HG03571 (cell line): Measurements from ENCODE around the gene PEDS1.
"Not testable (repeated sequence)": the region's sequence is repeated elsewhere in the genome, so short reads cannot be mapped to it uniquely, and the experiment has no call there.

ENCODE experiments used
- ATAC-seq: cut with Tn5 transposase; IDR thresholded peaks from one replicate; pipeline ENCODE4 v1.9.1; 2021; ENCODE audit not compliant: unreplicated experiment

PEDS1 gene

DNA sequence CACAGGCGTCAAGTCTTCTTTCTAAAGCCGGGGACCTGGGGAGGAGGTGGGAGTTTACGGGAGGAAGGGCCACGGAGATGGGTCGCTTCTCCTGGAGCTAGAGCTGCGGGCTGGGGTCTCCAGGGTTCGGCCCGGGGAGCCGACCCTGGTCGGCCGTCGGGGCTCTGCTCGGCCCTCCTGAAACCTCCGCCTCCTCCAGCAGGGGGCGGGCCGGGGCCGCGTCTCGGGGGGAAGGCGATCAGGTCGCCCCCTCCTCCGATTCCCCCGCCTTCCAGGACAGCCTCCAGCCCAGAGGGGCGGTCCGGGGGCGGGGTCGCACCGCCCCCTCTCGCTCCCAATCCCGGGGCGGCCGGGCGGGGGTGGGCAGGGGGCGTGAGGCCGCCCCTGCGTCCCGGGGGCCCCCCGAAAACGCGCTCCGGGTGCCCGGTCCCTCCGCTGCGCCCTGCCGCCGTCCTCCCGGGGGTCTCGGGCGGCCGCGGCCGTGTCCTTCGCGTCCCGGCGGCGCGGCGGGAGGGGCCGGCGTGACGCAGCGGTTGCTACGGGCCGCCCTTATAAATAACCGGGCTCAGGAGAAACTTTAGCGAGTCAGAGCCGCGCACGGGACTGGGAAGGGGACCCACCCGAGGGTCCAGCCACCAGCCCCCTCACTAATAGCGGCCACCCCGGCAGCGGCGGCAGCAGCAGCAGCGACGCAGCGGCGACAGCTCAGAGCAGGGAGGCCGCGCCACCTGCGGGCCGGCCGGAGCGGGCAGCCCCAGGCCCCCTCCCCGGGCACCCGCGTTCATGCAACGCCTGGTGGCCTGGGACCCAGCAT is 36.9 kb upstream of the PEDS1 start, which contains the start of gene CEBPB:
Gene CEBPB (plus strand): TSS at position 580 of the 814 bp plus-strand sequence. CDS start 204 bp downstream, at position 784.
- ATAC-seq = peak; percentile 34

DNA sequence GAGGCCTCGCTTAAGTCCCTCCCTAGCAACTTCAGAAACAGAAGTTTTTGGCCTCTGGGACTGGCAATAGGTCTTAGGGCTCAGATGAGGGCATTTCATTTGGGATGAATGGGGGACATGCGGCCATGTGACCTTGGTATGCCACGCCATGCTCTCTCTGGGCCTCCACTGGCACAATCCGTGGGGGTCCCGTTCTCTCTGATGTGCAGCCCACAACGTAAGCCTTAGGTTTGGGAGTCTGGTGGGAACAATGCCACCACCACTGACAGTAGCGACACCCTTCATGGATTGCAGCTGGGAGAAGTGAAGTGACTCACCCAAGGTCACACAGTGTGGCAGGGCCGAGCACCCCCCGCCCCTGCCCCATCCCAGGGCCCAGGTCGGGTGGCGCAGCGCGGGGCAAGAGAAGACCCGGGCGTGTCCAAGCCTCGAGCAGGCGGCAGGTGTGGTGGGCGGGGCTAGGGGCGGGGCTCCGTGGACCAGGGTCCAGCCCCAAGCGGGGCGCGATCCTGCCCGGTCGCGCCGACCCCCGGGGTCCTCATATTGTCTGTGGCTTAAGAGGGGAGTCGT is 36.2 kb upstream of the PEDS1 start:
- ATAC-seq = no peak

DNA sequence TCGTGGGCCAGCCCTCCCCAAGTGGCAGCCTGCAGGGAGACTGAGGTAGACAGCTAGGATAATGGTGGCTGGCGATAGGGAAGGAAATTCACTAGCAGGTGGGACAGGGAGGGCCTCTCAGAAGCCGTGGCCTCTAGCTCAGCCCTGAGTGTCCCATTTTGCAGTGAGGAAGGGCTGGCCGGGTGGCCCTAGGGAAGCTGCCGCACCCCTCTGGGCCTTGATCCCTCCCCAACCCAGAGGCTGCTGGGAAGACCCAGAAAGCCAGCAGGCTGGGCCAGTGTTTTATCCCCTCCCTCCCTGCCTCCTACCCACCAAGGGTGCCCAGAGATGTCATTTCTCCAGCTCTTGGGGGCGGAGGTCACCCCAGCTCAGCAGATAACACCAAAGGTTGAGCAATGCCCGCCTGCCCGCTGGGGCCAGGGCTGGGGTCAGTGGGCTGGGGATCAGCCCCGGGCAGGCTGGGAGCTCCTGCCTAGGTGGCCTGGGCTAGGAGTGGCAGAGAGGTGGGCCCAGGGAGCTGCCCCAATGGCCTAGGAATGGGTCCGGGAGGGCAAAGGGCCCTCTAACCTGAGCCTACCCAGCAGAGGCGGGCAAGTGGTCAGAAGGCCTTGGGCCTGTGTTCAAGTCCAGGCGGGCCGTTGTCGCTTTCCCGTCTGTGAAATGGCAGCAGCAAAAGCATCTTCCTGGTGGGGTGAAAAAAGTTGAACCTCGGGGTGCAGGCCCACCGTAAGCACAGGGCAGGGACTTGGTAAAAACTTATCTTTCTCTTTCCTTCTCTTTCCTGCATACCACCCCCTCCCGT is 35.6 kb upstream of the PEDS1 start:
- no peak for ATAC-seq

DNA sequence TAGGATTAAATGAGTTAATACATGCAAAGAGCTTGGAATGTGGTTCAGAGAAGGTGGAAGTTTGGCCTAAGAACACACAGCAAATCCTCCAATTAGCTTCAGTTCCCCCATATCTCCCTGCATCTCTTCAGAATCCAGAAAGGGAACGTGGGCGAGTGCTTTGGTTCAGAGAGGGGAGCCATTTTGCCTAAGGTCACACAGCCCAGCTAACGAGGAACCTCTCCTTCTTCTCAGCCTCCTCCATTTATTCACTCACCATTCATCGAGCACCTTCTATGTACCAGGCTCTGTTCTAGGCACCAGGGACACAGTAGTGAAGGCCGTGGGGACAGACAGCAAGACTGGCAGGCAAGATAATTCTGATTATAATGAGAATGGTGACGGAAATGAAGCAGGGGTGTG is 34.8 kb upstream of the PEDS1 start:
- ATAC-seq = no peak

DNA sequence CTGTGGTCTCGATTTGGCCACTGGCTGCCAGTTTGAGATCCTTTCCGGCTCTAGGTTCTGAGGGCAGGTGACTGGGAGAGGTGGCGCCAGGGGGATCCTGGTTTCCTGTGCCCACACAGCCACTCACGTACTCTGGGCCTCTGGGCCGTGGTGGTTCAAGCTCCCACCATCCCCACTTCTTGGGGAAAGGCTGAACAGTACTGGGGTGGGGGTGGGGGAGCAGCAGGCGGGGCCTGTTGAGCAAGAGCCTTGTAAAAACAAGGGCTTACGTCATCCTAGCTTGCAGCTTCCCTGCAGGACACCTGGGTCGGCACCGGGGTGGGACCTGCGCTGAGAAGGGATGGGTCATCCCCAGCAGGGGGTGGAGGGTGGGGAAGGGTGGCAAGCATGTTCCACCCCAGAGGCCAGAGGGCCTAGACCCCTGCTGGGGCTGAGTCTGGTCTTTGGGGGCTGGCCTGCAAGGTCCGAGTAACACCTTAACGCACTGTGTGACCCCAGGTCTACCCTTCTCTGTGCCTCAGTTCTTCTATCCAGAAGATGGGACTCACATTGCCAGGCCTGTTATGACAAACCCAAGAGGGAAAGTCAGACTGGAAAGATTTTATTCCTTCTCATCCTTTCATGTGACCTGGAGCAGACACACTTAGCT is 34.0 kb upstream of the PEDS1 start:
- no peak for ATAC-seq

DNA sequence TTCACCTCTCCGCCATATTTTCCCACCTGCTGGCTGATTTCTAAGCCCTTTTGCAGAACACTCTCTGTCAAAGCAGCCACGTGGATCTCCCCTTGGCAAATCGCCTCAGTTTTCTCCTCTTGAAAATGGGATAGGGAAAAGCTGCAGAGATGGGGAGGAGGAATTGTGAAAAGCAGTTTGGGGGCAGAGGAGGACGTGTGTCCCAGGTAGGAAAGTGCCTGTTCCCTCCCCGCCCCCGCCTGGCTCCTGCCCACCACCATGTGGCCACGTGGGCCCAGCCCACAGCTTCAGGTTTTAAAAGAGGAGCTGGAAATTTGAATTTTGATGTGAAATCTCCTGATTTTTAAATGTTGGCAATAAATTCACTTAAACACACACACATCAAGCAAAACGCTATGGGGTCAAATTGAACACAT is 33.5 kb upstream of the PEDS1 start:
- no peak for ATAC-seq

DNA sequence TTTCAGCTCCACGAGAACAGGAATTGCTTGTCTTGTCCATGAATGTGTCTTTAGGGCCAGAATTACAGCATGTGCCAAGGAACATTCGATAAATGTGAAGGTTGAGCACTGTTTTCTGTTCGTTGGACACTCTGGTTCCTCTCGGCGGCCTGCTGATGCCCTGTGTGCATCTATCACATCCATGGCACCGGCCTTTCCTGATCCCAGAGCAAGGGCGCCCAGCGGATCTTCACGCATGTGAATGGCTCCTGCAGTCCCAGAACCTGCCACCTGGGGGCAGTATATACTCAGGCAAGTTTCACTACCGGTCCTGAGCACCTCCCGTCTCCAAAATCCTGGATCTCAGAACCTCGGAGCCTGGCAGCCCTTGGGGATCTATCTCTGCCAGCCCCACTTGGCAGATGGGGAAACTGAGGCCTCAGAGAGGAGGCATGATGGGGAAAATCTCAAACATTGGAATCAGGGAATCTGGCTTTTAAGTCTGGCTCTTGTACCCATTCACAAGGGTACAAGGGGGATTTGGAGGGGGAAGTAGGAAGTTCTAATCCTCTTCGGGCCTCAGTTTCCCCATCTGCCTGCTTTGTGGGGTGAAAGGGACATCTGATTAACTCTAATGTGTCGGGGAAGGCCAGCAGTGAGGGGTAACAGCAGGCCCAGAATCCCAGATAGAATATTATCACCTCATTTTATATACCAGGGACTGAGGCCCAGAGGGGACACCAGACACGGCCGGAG is 32.8 kb upstream of the PEDS1 start:
- ATAC-seq = no peak

DNA sequence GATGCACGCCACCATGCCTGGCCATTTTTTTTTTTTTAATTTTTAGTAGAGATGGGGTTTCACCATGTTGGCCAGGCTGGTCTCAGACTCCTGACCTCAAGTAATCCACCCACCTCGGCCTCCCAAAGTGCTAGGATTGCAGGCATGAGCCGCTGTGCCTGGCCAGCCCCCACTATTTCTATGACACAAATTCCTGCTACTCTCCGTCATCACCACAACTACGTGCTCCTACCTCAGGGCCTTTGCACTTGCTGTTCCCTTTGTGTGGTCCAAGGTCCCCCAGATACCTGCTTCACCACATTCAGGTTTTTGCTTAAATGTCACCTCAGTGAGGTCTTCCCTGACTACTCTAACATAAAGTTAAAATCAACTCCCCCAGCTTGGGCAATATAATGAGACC is 31.9 kb upstream of the PEDS1 start:
- ATAC-seq = no peak

DNA sequence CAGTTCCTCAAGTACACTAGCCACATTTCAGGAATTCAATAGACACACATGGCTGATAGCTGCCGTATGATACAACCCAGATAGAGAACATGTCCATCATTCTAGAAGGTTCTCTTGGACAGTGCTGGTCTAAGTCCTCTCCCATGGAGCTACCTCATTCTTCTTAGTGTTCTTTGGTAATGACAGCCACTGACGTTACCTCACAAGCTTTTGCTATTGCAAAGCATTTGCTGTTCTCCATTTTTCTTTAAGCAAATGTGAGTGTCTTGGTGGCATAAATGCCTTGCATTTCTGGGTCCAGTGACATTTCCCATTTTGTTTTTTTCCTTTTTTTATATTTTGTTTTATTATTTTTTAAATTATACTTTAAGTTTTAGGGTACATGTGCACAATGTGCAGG is 28.8 kb upstream of the PEDS1 start:
- ATAC-seq = no peak

DNA sequence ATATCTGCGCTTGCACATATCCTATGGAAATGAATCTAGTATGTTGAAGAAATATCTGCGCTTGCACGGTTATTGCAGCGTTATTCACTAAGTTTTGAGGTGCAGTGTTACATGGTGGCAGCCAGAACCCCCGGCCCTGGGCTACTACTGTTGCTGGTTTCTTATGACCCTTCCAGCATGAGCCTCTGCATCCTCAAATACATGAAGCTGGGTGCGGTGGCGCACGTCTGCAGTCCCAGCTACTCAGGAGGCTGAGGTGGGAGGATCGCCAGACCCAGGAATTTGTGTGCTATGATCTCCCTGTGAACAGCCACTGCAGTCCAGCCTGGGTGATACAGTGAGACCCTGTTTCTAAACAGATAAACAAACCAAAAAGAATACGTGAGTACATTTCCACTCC is 27.8 kb upstream of the PEDS1 start:
- no peak for ATAC-seq

DNA sequence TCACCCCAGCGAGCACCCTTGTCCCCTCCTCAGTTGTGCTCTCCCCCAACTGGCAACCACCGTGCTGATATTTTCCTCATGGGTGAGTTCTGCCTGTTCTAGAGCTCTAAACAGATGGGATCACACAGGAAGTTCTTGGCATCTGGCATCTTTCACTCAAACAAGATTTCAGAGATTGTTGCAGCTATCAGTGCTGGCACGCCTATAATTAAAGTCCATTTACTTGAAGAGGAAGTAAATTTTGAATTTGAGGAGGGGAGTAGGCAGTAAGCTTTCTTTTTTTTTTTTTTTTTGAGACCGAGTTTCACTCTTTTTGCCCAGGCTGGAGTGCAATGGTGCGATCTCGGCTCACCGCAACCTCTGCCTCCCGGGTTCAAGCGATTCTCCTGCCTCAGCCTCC is 25.1 kb upstream of the PEDS1 start:
- ATAC-seq = not testable (repeated sequence)

DNA sequence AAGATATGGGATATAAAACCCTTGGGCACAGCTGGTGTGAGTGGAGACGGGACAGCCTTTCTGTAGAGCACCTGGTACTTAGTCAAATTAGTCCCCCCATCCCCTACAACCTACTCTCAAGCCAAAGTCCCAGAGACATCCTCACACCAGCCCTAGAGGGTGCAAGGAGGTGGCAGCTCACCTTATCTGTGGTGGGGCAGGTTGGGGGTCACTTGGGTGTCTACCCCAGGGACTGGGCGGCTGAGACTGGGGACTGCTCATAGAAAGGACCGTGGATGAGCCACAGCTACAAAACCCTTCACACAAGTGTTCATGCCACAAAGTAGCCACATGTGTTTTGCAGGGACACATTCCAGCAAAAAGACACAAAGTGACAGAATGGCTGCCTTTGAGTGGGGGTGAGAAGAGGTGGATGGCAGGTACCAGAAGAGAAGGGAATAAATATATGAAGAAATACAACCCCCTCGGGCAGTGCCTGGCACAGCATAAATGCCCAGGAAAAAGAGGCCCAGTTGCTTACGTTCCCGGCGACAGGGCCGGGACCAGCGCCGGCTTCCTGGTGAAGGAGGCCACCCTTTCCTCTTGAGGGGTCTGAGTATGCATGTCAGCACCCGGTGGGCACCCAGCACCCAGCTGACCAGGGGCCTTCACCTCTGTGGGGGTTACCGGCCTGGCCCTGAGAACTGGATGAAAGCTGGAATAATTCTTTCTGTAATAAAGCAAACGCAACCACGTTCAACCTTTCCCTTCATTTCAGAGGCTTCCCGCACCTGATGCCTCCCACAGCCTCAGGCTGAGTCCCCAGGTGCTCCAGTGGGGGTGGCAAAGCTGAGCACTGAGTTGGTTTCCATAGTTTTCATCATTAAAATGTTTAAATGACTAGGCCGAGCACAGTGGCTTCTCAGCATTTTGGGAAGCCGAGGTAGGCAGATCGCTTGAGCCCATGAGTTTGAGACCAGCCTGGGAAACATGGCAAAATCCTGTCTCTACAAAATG is 22.7 kb upstream of the PEDS1 start:
- no peak for ATAC-seq

DNA sequence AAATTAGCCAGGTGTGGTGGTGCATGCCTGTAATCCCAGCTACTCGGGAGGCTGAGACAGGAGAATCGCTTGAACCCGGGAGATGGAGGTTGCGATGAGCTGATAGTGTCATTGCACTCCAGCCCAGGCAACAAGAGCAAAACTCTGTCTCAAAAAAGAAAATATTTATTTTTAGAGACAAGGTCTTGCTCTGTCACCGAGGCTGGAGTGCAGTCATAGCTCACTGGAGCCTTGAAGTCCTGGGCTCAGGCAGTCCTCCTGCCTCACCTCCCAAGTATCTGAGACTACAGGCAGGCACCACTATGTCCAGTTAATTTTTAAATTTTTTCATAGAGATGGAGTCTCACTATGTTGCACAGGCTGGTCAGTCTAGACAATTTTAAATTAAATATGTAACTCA is 20.9 kb upstream of the PEDS1 start:
- ATAC-seq = no peak

DNA sequence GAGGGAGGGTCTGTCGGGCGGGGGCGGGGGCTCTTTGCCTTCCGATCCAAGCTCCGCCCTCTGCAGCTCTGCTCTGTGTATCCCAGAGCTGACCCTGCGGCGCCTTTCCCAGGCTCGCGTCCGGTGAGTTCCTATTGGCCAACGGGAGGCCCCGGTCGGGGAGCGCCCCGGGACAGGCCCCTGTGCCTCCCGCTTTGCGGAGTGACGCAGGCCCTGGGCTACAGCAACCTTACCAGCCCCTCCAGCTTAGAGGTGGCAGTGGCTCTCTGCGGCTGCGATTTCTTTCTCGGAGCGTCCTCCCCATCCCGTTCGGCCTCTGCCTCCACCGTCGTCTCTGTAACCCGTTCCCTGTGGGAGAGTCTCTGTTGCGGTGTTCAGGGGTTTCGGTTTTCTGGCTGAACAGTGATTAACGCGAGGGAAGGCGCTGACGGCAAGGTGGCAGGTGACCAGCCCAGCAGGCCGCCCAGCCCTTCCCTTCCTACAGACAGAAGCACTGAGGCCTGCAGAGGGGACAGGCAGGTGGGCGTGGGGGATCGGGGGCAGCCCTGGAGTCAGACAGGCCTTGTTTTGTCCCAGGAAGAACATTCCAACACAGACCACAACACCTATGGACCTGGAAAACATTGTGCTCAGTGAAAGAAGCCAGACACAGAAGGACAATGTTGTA is 19.0 kb upstream of the PEDS1 start:
- ATAC-seq = no peak

DNA sequence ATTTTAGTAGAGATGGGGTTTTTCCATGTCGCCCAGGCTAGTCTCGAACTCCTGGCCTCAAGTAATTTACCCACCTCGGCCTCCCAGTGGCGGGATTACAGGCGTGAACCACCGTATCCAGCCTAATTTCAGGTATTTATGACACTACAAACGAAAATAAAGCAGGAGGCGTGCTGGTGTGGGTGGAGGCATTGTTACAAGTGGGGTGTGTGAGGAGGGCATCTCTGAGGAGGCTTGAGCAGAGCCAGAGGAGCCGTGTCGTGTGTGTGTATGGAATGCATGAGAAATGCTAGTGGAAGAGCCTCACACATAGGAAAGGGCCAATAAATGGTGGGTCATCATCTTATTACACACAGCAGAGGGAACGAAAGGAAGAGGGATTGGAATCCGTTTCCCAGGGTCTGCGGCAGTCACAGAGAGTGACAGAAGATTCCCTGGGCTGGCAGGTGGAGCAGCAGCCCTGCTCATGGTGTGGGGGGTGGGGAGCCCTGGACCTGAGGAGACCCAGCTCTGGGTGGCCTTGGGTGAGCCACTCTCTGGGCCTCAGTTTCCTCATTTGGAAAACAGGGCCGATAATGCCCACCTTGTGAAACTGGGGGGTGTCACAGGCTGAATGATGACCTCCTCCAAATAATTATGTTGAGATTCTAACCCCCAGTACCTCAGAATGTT is 17.2 kb upstream of the PEDS1 start:
- no peak for ATAC-seq

DNA sequence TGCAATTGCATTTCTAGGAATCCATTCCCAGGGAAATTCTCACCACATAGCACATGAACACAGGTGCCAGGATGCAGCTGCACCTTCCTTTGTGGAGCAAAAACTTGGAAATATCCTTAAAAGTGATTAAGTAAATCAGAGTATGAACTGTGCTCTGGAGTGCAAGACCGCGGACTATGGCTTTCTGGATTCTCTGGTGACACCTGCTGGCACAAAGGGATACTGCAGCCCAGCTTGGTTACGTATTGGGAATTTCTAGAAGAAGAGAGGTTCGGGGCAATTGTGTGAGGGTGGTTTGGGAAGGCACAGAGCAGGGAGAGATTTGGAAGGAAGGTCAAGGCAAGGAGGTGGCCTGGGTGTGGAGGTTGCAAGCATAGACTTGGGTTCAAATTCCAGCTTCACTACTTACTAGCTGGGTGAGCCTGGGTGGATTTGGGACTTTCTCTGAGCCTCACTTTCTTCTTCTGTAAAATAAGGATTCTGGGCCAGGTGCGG is 15.9 kb upstream of the PEDS1 start:
- no peak for ATAC-seq

DNA sequence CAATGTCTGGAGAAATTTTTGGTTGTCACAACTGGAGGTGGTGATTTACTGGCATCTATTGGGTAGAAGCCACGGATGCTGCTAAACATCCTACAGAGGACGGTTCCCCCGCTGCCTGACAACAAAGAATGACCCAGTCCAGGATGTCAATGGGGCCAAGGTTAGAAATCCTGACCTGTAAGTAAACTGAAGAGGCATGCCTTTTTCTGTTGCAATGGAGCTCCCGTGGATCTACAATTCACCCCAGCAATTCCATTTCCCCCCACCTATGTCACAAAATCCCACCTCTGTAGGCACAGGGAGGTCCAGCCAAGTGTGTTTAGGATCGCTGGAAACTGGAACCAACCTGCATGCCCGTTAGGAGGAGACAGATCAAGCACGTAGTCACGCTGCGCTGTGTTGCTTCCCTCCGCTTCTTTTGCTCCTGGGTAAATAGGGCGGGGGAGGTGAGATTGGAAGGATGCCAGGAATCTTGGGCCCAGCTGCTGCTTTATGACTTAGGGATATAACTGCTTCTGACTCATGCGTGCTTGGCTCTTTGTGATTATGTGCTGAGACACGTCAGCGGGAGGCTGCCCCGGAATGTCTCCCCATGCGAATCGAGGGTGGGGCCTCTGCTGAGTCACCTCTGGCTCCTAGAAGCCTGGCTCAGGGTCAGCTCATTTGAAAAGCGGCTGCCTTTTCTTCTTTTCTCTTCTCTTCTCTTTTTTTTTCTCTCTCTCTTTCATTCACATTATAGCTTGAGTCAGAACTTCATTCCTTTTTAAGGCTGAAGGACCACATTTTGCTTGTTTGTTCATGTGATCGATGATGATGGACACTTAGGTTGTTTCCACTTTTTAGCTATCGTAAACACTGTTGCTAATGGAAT is 12.4 kb upstream of the PEDS1 start:
- peak; percentile 86 for ATAC-seq
